Measurements from ENCODE around the gene RGL3.
"Not testable (repeated sequence)": the region's sequence is repeated elsewhere in the genome, so short reads cannot be mapped to it uniquely, and the experiment has no call there.

RGL3 gene

GRCh38 chr19:11420429-11421370 is 1.6 kb upstream of the RGL3 start:
- DNase-seq (ENCODE audit: low read depth in 2 of 2): no peak

- no peak for DNase-seq (ENCODE audit: low read depth in 2 of 2)
These were observed 993 bp downstream of the RGL3 start for GRCh38 chr19:11418094-11418548.

GRCh38 chr19:11416346-11417052 is 2.6 kb downstream of the RGL3 start:
- no peak for DNase-seq (ENCODE audit: low read depth in 2 of 2)

GRCh38 chr19:11414544-11414943 is 4.6 kb downstream of the RGL3 start:
- DNase-seq (ENCODE audit: low read depth in 2 of 2): no peak

- no peak for DNase-seq (ENCODE audit: low read depth in 2 of 2)
These were observed 8.4 kb downstream of the RGL3 start for GRCh38 chr19:11410682-11411081.

GRCh38 chr19:11408591-11408990 is 10.5 kb downstream of the RGL3 start:
- no peak for DNase-seq (ENCODE audit: low read depth in 2 of 2)

- not testable (repeated sequence) for DNase-seq (ENCODE audit: low read depth in 2 of 2)
These were observed 12.3 kb downstream of the RGL3 start for GRCh38 chr19:11406703-11407236.

GRCh38 chr19:11405846-11406643 is 13.1 kb downstream of the RGL3 start:
- DNase-seq (ENCODE audit: low read depth in 2 of 2): peak; percentile 12 to 29

GRCh38 chr19:11404588-11405222 is 14.4 kb downstream of the RGL3 start:
- DNase-seq (ENCODE audit: low read depth in 2 of 2): no peak

- DNase-seq (ENCODE audit: low read depth in 2 of 2): no peak
These were observed 17.1 kb downstream of the RGL3 start for GRCh38 chr19:11401808-11402543.

GRCh38 chr19:11400798-11401197 is 18.3 kb downstream of the RGL3 start:
- DNase-seq (ENCODE audit: low read depth in 2 of 2): no peak

GRCh38 chr19:11399667-11400066 is 19.4 kb downstream of the RGL3 start:
- DNase-seq (ENCODE audit: low read depth in 2 of 2): no peak

- DNase-seq (ENCODE audit: low read depth in 2 of 2): no peak
These were observed 22.0 kb downstream of the RGL3 start for GRCh38 chr19:11397089-11397610.

- no peak for DNase-seq (ENCODE audit: low read depth in 2 of 2)
These were observed 28.0 kb downstream of the RGL3 start for GRCh38 chr19:11390933-11391680.

- no peak for DNase-seq (ENCODE audit: low read depth in 2 of 2)
These were observed 28.8 kb downstream of the RGL3 start for GRCh38 chr19:11390359-11390758.

- DNase-seq (ENCODE audit: low read depth in 2 of 2): no peak
These were observed 31.7 kb downstream of the RGL3 start for GRCh38 chr19:11387162-11388034.

GRCh38 chr19:11384778-11385129 is 34.4 kb downstream of the RGL3 start:
- DNase-seq (ENCODE audit: low read depth in 2 of 2): no peak

- DNase-seq (ENCODE audit: low read depth in 2 of 2): no peak
These were observed 35.4 kb downstream of the RGL3 start for GRCh38 chr19:11383706-11384048.

All from stimulated activated CD8-positive, alpha-beta memory T cell treated with anti-CD3 and anti-CD28 coated beads, Interleukin-7, amount 100 ng/mL, for 4 hours (primary cell).